ENCODE measurements around the gene OTOF. TPM values are rescaled to one million over a fixed set of nuclear protein-coding genes. Genes with fewer than 3 reads are reported as not detected.

OTOF gene
- total RNA-seq, 1 donor from 2014 or later = 0.09 TPM

DNA sequence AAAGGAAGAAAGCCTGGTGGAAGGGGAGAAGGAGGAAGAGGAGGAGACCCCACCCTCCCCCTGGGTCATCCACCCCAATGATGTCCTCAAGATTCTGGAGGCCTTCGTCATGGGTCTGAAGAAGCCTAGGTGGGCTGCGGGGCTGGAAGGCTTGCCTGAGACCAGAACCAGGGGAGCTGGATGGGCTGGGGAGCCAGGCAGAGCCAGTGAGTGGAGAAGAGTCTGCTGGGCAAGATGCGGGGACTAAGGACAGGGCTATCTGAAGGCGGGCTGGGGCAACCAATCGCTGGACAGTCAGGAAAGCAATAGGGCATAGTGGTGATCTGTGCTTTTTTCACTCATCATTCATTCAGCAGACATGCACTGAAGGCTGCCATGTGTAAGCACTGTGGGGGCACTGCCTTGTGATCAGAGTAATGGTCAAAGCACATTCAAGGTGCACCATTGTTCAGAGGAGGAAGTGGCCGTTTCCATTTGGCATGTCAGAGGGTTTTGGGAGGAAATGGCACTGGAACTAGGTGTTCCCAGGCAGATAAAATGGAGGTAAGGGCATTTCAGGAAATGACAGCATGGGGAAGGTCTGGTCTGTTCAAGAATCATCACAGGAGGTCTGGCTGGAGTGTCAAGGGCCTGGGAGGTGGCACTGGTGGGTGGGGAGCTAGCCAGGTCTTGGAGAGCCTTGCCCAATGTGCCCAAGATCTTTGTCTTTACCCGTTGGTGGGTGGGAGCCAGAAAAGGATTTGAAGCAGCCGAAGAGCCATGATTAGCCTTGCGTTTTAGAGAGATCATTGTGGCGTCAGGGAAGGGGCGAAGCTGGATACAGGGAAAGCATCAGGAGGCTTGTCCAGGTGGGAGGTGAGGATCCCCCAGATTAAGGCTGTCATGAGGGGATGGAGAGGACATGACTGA is 24.2 kb downstream of the OTOF start:
- no peak for DNase-seq (ENCODE audit: low spot score)

DNA sequence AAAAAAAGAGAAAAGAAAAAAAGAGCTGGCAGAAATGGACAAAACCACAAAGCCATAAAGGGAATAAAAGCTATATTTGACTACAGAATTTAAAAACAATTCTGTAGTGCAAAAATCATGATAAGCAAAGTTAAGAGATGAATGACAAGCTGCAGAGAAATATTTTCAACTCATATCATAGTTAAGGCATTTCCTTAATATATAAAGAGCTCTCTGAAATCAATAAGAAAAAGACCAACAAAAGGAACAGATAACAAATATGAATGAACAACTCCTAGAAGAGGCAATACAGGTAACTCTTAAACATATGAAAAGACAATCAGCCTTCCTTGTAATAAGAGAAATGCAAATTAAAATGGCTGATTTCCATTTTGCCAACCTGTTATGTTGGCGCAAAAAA is 26.2 kb downstream of the OTOF start:
- DNase-seq (ENCODE audit: low spot score) = no peak

DNA sequence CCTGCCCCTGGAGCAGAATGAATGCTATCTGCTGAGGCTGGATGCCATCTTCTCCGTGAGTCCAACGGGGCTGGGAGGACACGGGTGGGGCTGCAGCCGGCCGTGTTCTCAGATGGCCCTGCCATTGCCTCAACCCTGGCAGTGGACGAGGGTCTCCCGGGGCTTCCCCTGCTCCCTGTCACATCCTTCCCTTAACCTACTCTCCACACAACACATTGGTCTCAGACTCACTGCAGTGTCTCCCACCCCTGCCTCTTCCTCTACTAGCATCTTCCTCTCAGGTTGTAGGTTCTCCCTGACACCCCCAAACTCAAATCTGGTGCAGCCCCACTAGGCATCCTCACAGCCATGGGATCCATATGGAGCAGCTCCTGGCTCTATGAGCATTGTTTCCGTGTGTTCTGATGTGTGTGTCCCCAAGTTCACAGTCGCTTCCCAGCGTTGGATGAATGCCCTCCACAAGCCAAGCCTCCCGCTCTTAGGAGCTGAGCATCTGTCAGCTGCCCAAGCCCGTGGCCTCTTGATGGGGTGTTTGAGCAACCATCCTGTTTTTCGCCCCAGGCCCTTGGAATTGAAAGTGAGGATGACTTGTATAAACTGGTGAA is 27.8 kb downstream of the OTOF start:
- DNase-seq (ENCODE audit: low spot score) = no peak

DNA sequence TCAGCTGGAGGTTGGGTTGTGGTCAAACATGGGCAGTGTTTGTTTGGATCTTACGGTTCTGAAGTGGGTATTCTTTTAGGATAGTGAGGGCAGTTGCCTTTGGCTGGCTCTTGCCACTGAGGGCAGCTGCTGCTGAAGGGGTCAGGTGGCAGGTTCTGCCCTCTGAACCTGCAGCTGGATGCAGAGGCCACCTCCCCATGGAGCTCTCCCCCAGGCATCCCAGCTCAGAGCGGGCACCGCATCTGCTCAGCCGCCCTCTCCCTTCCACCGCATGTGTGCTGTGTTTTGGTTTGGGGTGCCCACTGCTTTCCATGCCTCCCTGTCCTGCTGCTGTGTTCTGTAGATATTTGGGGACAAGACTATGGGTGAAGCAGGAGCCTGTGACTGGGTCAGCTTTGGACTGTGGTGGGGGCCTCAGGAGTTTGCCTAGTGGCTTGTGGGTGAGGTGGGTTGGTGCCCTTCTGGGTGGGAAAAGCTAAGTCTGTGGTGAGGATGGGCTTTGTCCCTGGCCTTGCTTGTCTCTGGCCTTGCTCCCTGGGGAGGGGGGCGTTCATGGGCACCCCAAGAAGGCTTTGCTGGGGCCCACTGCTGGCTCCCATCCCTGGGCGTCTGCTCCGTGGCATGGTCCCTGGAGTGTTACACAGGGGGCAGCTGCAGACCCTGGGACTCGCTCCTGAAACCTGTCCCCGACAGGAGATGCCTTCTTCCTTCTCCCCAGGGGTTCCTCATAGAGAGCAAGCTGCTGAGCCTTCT is 28.5 kb downstream of the OTOF start:
- no peak for DNase-seq (ENCODE audit: low spot score)

DNA sequence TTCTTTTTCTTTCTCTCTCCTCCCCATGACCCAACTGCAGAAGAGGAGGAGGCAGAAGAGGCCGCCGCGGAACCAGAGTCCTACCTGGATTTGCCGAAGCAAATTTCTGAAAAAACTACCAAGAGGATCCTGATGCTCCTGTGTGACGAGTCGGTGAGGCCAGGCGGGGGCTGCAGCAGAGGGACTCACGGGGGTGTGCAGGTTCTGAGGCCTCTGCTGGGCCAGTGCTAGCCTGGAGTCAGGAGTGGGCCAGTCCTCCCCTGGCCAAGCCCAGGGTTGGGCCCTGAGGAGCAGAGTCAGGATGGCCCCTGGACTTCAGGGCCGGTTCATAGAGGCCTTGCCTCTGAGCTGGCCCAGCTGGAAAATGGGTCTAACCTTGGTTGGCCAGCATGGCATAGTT is 29.3 kb downstream of the OTOF start:
- no peak for DNase-seq (ENCODE audit: low spot score)

DNA sequence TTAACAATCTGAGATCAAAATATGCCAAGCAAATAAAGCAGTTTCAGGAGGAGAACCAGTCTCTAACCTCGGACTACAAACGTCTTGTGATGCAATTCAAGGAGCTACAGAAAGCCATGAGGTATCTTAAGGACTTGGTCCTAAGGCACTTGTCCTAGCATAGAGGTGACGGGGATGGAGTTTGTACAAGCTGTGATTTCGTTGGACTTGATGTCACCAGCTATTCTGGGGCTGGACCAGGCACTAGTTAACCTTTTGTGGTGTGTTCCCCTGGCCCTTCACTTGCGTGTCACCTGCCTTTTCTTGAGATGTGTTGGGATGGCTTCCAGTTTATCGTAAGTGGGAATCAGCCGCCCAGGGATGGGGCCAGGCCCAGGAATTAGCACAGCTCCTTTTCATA is 33.7 kb downstream of the OTOF start:
- DNase-seq (ENCODE audit: low spot score) = no peak

DNA sequence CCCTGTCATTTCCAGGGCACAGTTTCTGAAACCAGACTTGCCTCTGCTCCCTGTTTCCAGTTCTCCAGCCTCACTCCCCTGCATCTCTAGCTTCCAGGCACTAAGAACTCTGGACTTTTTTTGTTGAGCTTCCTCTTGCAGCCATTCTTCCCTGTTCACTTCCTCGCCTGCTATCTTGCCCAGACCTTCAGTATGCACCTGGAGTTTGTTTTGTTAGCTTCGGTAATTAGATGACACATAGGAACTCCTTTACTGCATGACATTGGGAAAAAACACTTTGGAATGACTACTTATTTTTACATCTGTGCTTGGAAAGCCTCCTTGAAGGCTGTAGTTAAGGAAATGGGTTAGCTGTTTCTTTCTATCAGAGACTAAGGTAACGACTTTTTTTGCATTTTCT is 35.2 kb downstream of the OTOF start:
- DNase-seq (ENCODE audit: low spot score) = no peak

DNA sequence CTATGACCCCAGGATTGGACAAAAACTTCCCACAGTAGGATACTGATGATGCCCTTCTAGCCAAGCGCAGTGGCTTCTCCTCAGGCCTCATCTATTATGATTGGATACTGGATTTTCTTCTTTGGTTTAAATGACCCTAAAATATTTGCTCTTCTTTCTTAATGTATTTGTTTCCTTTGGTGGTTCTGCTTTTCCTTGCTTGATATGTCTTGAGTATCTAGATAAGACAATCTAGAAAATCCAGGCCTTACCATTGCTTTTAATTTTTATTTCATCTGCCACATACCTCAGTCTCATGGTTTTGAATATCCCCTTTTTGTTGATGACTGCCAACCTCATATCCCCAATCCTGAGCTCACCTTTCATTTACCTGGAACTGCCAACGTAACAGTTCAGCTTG is 35.6 kb downstream of the OTOF start:
- no peak for DNase-seq (ENCODE audit: low spot score)

DNA sequence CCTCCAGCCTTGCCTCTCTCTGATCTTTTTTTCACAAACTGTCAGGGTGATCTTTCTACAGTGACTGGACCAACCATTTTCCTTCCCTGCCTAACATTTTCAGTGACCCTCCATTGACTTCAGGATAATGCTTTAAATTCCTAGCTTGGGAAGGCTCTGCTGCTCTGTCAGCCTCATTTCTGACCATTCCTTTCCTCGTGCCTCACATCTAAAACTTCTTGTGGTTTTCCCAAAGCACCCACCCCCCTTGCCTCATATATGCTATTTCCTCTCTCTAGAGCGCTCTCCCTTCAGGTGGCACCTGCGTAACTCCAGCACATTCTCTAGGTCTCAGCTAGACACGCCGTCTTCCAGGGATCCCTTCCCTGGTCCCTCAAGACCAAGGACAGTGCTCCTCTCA is 39.0 kb downstream of the OTOF start:
- no peak for DNase-seq (ENCODE audit: low spot score)

DNA sequence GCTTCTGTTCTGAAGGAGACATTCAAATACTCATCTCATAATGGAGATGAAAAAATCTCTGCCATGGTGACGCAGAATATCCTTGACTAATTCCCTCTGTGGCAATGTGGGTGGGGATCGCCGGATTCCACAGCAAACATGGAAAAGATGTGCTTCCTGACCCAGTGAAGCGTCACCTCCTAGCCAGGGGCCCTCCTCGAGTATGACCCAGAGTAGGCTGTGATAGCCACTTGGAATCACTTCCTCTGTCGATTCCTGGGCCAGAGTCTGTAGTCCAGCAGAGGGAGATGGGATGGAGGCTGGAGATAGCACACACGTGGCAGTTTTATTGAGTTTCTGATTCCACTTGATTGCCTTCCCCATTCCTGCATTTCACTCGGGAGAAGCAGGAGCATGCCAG is 39.4 kb downstream of the OTOF start:
- DNase-seq (ENCODE audit: low spot score) = no peak

DNA sequence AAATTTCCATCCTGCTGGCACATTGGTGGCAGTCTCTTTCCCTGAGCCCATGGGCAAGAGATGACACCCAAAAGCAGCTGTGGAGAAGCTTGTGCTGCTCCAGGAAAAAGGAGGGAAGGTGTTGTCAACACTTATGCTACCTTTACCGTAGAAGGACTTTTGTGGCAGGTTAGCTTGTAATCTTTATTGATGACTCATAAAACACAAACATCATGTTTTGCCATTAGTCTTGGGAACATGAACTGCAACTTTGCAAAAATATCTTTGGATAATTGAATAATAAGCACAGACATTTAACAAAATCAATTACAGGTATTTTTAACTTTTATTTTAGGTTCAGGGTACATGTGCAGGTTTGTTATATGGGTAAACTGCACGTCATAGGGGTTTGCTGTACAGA is 42.8 kb downstream of the OTOF start:
- no peak for DNase-seq (ENCODE audit: low spot score)

DNA sequence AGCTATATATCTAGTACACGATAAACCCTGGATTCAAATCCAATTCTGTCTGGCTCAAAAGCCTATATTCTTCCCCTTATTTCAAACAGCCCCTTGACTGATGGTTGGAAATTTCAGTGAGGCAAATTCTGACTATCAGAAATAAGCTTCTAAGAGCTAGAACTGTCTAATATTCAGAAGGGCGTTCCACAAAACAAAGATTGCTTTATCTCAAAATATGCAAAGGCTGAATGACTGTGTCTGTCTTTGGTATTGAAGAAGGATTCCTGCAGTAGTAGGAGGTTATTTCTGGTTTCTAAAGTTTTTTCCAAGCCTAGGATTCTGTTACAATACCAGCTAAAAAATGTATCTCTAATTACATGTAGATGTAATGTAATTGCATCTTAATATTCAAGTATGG is 45.1 kb downstream of the OTOF start:
- DNase-seq (ENCODE audit: low spot score) = no peak

DNA sequence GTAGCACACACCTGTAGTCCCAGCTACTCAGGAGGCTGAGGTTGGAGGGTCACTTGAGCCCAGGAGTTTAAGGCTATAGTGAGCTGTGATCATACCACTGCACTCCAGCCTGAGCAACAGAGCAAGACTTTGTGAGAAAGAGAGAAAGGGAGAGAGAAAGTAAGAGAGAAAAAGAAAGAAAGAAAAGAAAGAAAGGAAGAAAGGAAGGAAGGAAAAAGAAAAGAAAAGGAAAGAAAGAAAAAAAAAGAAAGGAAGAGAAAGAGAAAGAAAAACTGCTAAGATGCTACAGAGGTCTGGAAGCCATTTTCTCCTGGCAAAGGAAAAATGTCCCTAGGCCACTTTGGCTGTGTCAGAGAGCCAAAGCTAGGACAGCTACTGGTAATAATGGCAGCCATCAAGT is 45.6 kb downstream of the OTOF start:
- no peak for DNase-seq (ENCODE audit: low spot score)

DNA sequence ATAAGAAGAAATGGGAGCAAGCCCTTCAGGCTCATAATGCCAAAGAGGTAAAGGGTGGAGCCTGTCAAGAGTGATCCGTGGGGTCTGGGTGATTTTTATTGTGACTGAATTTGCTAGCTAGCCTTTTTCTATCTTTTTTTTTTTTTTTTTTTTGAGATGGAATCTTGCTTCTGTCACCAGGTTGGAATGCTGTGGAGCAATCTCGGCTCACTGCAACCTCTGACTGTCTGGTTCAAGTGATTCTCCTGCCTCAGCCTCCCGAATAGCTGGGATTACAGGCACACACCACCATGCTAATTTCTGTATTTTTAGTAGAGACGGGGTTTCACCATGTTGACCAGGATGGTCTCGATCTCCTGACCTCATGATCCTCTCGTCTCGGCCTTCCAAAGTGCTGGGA is 47.1 kb downstream of the OTOF start:
- DNase-seq (ENCODE audit: low spot score) = no peak

DNA sequence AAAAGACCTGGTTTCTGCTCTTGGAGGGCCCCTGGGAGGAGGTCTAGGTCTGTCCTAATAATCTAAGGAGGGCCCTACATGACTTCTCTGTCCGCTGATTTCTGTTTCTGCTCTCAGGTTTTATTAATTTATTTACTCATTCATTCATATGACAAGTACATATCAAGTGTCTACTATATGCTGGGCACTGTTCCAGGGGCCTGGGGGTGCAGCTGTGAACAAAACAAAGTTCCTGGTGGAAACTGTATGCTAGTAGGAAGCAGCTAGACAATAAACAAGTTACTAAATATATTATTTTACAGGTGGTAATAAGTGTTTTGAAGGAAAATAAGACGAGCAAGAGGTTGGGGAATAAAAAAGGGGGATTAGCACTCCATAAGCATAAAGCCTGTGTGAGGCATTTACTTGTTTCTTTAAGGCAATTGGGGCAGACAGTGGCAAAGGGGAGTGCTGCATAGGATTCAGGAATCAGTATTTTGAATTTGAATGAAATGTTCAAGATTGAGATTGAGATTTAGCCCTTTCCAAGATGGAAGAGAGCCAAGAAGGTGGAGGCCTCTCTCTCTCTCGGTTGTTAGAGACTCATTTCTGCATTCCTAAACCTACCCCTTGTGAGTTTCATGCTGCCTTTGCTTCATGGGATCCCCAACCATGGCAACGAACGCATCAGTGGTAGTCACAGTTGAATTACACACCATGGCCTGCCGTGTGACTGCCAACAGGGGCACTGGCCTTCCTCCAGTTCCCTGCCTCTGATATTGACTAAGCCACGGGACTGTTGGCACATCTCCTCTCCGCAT is 47.9 kb downstream of the OTOF start:
- DNase-seq (ENCODE audit: low spot score) = no peak

DNA sequence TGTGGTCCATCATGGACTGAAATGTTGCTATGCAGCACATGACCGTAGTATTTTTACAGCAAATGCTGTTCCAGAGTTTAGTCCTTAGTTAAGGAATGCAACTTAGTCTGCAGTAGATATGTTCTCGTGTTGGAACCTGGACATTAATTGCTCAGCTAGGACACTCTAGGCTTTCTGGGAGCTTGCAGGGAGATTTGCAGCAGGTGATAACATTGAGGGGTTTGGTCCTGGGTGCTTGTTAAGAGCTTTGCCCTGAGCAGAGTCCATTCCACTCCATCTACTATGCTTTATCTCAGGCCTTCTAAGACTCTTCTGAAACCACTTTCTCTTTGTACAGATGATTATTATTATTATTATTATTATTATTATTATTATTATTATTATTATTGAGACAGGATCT is 49.1 kb downstream of the OTOF start:
- DNase-seq (ENCODE audit: low spot score) = no peak

DNA sequence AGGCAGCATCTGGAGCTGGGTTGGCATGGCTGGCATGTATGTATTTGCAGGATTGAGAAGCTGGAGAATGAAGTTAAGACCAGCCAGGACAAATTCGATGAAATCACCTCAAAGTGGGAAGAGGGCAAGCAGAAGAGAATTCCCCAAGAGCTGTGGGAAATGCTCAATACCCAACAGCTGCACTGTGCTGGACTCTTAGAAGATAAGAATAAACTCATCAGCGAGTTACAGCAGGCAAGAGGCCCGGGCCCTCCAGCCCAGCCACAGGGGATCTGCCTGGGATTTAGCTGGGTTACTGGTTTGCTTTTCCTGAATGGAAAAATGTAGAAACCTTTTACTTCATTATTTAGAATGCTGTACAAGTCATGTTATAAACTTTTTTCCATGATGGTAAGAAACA is 53.7 kb downstream of the OTOF start:
- DNase-seq (ENCODE audit: low spot score) = no peak

DNA sequence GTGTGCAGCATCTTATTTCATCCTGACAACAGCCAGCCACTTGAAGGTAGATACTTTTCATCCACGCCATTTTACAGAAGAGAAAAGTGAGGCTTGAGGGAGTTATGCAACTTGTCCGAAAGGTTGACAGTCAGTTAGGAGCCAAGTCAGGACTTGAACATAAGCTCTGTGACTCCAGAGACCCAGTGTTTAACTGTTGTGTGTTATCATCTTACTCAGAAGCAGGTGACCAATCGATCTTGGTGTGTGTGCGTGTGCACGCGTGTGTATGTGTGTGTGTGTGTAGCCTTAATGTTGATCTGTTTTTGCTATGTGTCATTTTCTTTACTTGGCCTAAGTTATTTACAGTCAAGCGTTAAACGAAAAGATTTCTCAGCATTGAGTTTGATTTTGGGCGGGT is 54.2 kb downstream of the OTOF start:
- DNase-seq (ENCODE audit: low spot score) = no peak

DNA sequence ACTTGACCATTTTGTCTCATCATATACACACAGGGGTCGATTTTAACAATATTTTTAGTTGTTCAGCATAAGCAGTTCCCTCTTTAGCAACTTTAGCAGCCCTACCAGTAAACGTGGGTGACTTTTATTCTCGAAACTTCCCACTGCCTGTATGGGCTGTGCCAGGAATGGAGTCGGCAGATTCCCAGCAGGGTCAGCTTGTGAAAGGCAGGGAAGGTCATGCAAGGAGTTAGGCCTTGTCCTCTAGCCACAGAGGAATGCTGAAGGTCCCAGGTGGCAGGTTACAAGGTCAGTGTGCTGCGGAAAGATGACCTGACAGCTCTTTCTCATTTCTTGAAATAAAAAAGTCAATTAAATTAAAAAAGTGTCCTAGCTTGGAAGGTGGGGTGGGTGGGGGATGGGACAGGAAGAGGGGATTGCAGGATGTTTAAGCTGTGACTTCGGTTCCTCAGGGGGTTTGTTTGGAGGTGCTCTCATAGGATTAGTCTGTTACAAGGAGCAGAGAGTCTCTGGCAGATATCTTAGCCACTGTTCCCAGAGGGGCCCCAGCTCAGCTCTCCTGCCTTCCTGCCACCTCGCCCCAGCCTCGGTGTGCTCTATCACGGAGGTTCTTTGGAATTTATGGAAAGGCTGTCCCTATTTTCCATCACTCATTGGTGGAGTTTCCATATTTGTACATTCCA is 54.8 kb downstream of the OTOF start:
- DNase-seq (ENCODE audit: low spot score) = no peak

DNA sequence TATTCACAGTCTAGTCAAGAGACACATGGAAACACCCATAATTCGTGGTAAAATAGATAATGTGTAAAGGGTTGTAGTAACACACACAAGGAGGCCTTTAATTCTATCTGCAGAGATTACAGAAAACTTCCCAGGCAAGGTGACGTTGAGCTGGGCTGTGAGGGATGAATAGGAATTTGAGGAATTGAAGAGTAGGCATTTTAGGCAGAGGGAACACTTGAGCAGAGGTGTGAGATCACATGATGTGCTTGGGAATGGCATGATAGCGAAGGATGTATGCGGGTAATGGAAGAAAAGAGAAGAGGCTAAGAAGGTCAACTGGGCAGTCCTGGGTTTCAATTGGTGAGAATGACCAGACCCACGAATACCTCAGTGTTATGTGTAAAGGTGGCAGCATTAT is 56.0 kb downstream of the OTOF start:
- DNase-seq (ENCODE audit: low spot score) = no peak

DNA sequence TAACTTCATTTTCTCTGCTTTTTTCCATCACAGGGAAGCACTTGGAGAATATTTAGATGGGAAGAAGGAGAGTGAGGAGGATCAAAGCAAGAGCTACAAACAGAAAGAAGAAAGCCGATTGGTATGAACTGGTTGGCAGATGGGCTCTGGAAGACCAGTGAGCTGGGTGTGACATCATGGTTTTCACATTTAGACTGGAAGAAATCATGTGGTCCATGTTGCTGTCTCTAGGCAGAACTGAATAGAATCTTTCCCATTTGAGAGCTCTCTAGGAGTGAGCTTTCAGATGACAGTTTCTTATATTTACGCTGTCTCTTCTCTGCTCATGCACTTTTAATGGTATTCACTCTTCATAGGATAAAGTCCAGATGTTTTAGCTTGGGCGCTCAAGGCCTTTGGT is 63.6 kb downstream of the OTOF start:
- no peak for DNase-seq (ENCODE audit: low spot score)

All from mucosa of gallbladder (tissue), 1 donor.